Left lung (tissue), 10 donors: Measurements from ENCODE around the gene C10orf67. TPM values are rescaled to one million over a fixed set of nuclear protein-coding genes. Genes with fewer than 3 reads are reported as not detected.
"Not testable (repeated sequence)": the region's sequence is repeated elsewhere in the genome, so short reads cannot be mapped to it uniquely, and the experiment has no call there.

Experiments
- ATAC-seq: fragments of 200-7000 bp; cut with Tn5 transposase; one replicate; pipeline ENCODE4 v1.9.1; 2020; ENCODE audit warnings: moderate library complexity
- DNase-seq, 4 donors: peaks; one replicate each; pipeline ENCODE4 v3.0.0-alpha.2; 2013 to 2020
- H3K27ac ChIP-seq, 2 donors: fragments of 200-600 bp; sonication (generic) in 1 of 2; one replicate each; pipeline versions ENCODE4 v1.5.0 to v1.8.0; 2020 to 2021
- H3K27me3 ChIP-seq, 2 donors: fragments of 200-600 bp; sonication (generic) in 1 of 2; one replicate each; pipeline versions ENCODE4 v1.5.0 to v1.8.0; 2020 to 2021
- H3K36me3 ChIP-seq, 2 donors: fragments of 200-600 bp; sonication (generic) in 1 of 2; one replicate each; pipeline versions ENCODE4 v1.5.0 to v1.8.0; 2020 to 2021
- H3K4me1 ChIP-seq, 2 donors: fragments of 200-600 bp; one replicate each; pipeline ENCODE4 v1.8.0; 2021
- H3K4me3 ChIP-seq, 2 donors: fragments of 200-600 bp; sonication (generic) in 1 of 2; one replicate each; pipeline versions ENCODE4 v1.5.0 to v1.8.0; 2020 to 2021; ENCODE audit warnings: mild to moderate bottlenecking in 1 of 2
- H3K9me3 ChIP-seq, 2 donors: fragments of 200-600 bp; sonication (generic) in 1 of 2; one replicate each; pipeline versions ENCODE4 v1.5.0 to v1.8.0; 2020 to 2021
- CTCF ChIP-seq, 2 donors: fragments of 200-600 bp; sonication (generic) in 1 of 2; IDR thresholded peaks; one replicate each; pipeline versions ENCODE4 v1.5.0 to v1.8.0; 2021; ENCODE audit warnings: antibody characterized with exemption in 2 of 2
- intact Hi-C, 2 donors: fragments of 100-400 bp; cut with DNase I; formaldehyde crosslinking; loops; one replicate each; pipeline versions ENCODE4 v1.11.2 to v1.14.2; 2022
- polyA plus RNA-seq, 6 donors: library from polyadenylated mRNA; unstranded; fragments of 120-200 nt; gene quantifications; one replicate each; pipeline ENCODE4 v1.2.1, GENCODE V29; 2013; ENCODE audit not compliant: insufficient read length in 6 of 6
- total RNA-seq, 2 donors: library from RNA; stranded (reverse); fragmentation: NEBNext Ultra II Directional; extraction: Animal tissue kit (Norgen Biotek cat#: 25700); gene quantifications; one replicate each; pipeline ENCODE4 v1.2.1, GENCODE V29; 2021
- donor health status: DM: no; HTN: yes; CAD: no.
- donor health status: DM: no; HTN: no; CAD: no.

The C10orf67 gene
- total and polyA plus RNA-seq, 8 donors = 0.29 to 0.93 (median 0.53) TPM

- Histone ChIP-seq H3K36me3 (no peaks in the 10 kb centered on the region), H3K27me3 (no peaks in the 10 kb centered on the region), H3K27ac (no peak overlapping the region), H3K4me3 (no peak overlapping the region), H3K9me3 (no peaks in the 10 kb centered on the region), H3K4me1 (peaks cover 0 to 10% of the 10 kb centered on the region in 2 donors)
- ATAC-seq (no peak), DNase-seq (no peak)
- intact Hi-C loops = no loop called here
- TF ChIP-seq CTCF (IDR thresholded peaks at IDR 0.05) = no peak
Observed at GRCh38 chr10:23367896-23368595, 23.4 kb upstream of the C10orf67 start.

GRCh38 chr10:23365417-23366030 is 20.9 kb upstream of the C10orf67 start:
- H3K27ac ChIP-seq, H3K9me3 ChIP-seq, ATAC-seq, H3K4me3 ChIP-seq, H3K27me3 ChIP-seq, H3K36me3 ChIP-seq, DNase-seq, intact Hi-C loops: not testable (repeated sequence)
- H3K4me1 ChIP-seq = peaks cover 0 to 10% of the 10 kb centered on the region in 2 donors

- no peaks in the 10 kb centered on the region for H3K9me3 ChIP-seq
- H3K27ac ChIP-seq = no peak overlapping the region
- H3K36me3 ChIP-seq = no peaks in the 10 kb centered on the region
- DNase-seq (no peak), ATAC-seq (peak; percentile 73)
- H3K4me1 ChIP-seq = peaks cover 0 to 3% of the 10 kb centered on the region in 2 donors
- intact Hi-C loops = no loop called here
- H3K4me3 ChIP-seq = no peak overlapping the region
- H3K27me3 ChIP-seq = no peaks in the 10 kb centered on the region
- TF ChIP-seq CTCF (IDR thresholded peaks at IDR 0.05) = no peak
Observed at GRCh38 chr10:23364378-23364777, 19.8 kb upstream of the C10orf67 start.

- no peak for TF ChIP-seq CTCF (IDR thresholded peaks at IDR 0.05)
- Histone ChIP-seq H3K4me3 (no peak overlapping the region), H3K27ac (no peak overlapping the region), H3K27me3 (no peaks in the 10 kb centered on the region), H3K9me3 (no peaks in the 10 kb centered on the region), H3K36me3 (no peaks in the 10 kb centered on the region), H3K4me1 (no peaks in the 10 kb centered on the region)
- DNase-seq (no peak), ATAC-seq (no peak)
- intact Hi-C loops = no loop called here
Observed at GRCh38 chr10:23363793-23364135, 19.2 kb upstream of the C10orf67 start.

GRCh38 chr10:23362879-23363792 is 18.5 kb upstream of the C10orf67 start:
- no peaks in the 10 kb centered on the region for H3K9me3 ChIP-seq
- no peaks in the 10 kb centered on the region for H3K36me3 ChIP-seq
- no peaks in the 10 kb centered on the region for H3K27me3 ChIP-seq
- H3K27ac ChIP-seq = no peak overlapping the region
- H3K4me1 ChIP-seq = no peaks in the 10 kb centered on the region
- no peak for TF ChIP-seq CTCF (IDR thresholded peaks at IDR 0.05)
- ATAC-seq (no peak), DNase-seq (no peak)
- no peak overlapping the region for H3K4me3 ChIP-seq
- intact Hi-C loops = no loop called here
